ENCODE data around the gene HSPB7. TPM values are rescaled to one million over a fixed set of nuclear protein-coding genes. Genes with fewer than 3 reads are reported as not detected.
"Not testable (repeated sequence)": the region's sequence is repeated elsewhere in the genome, so short reads cannot be mapped to it uniquely, and the experiment has no call there.

HSPB7 gene
- total RNA-seq, 6 experiments from 2014 or later, result 0.54 to 2.0 (median 1.2) TPM

GRCh38 chr1:16064536-16065268 is 46.9 kb upstream of the HSPB7 start:
- 50% methylated on average over 11 of the region's 13 CpGs for WGBS (ENCODE audit: insufficient coverage, low coverage, low lambda C conversion rate, missing lambda C conversion rate)
- intact Hi-C loops (cut with DNase I), result loop anchor here in 1 of 2 donors (10.0 kb wide), 1 partner anchor 80 kb away; no protein-coding TSS in a partner anchor
- no peak for TF ChIP-seq CTCF (IDR thresholded peaks at IDR 0.05)
- TF ChIP-seq POLR2A (IDR thresholded peaks at IDR 0.05), result no peak

GRCh38 chr1:16063921-16064320 is 46.1 kb upstream of the HSPB7 start:
- DNase-seq (no peak), ATAC-seq (no peak)
- TF ChIP-seq POLR2A (IDR thresholded peaks at IDR 0.05) (no peak), CTCF (IDR thresholded peaks at IDR 0.05) (no peak)
- no peaks in the 10 kb centered on the region for H3K36me3 ChIP-seq
- peaks cover 0 to 24% (median 12%) of the 10 kb centered on the region in 4 donors for H3K4me1 ChIP-seq
- H3K9me3 ChIP-seq, result no peaks in the 10 kb centered on the region
- intact Hi-C loops (cut with DNase I), result loop anchor here in 1 of 2 donors (10.0 kb wide), 1 partner anchor 81 kb away; no protein-coding TSS in a partner anchor
- WGBS (ENCODE audit: insufficient coverage, low coverage, low lambda C conversion rate, missing lambda C conversion rate), result 61% methylated on average over 9 of the region's 9 CpGs
- no peak overlapping the region for H3K4me3 ChIP-seq
- H3K27me3 ChIP-seq, result no peaks in the 10 kb centered on the region
- H3K27ac ChIP-seq, result no peak overlapping the region

More at GRCh38 chr1:16064536-16065268, 46.9 kb upstream of the HSPB7 start:
- DNase-seq (no peak), ATAC-seq (no peak)
- H3K27me3 ChIP-seq, result no peaks in the 10 kb centered on the region
- no peak overlapping the region for H3K27ac ChIP-seq
- H3K4me3 ChIP-seq, result no peak overlapping the region
- no peaks in the 10 kb centered on the region for H3K36me3 ChIP-seq
- no peaks in the 10 kb centered on the region for H3K9me3 ChIP-seq
- H3K4me1 ChIP-seq, result peaks cover 0 to 24% (median 13%) of the 10 kb centered on the region in 4 donors

GRCh38 chr1:16063226-16063829 is 45.5 kb upstream of the HSPB7 start:
- TF ChIP-seq POLR2A (IDR thresholded peaks at IDR 0.05) (no peak), CTCF (IDR thresholded peaks at IDR 0.05) (no peak)
- 87% methylated on average over 11 of the region's 15 CpGs for whole genome bisulfite sequencing (ENCODE audit: insufficient coverage, low coverage, low lambda C conversion rate, missing lambda C conversion rate)
- H3K4me3 ChIP-seq, result no peak overlapping the region
- no peaks in the 10 kb centered on the region for H3K27me3 ChIP-seq
- H3K4me1 ChIP-seq, result peaks cover 0 to 18% (median 8%) of the 10 kb centered on the region in 4 donors
- ATAC-seq (no peak), DNase-seq (no peak)
- H3K27ac ChIP-seq, result no peak overlapping the region
- intact Hi-C loops (cut with DNase I), result loop anchor here in 1 of 2 donors (10.0 kb wide), 1 partner anchor 81 kb away; no protein-coding TSS in a partner anchor
- no peaks in the 10 kb centered on the region for H3K36me3 ChIP-seq
- no peaks in the 10 kb centered on the region for H3K9me3 ChIP-seq

- H3K27me3 ChIP-seq, H3K27ac ChIP-seq, H3K36me3 ChIP-seq, H3K9me3 ChIP-seq, DNase-seq, ATAC-seq, H3K4me3 ChIP-seq: not testable (repeated sequence)
- WGBS (ENCODE audit: insufficient coverage, low coverage, low lambda C conversion rate, missing lambda C conversion rate), result 85% methylated on average over 9 of the region's 9 CpGs
- H3K4me1 ChIP-seq, result peaks cover 0 to 11% (median 2%) of the 10 kb centered on the region in 4 donors
- intact Hi-C loops (cut with DNase I), result loop anchor here in 1 of 2 donors (10.0 kb wide), 1 partner anchor 82 kb away; no protein-coding TSS in a partner anchor
Measured at GRCh38 chr1:16062687-16063075, 44.8 kb upstream of the HSPB7 start.

- not testable (repeated sequence) for H3K4me3 ChIP-seq, H3K9me3 ChIP-seq, H3K36me3 ChIP-seq, ATAC-seq, H3K27me3 ChIP-seq, H3K27ac ChIP-seq, H3K4me1 ChIP-seq, DNase-seq
- intact Hi-C loops (cut with DNase I), result loop anchor here in 1 of 2 donors (10.0 kb wide), 1 partner anchor 83 kb away; no protein-coding TSS in a partner anchor
- WGBS (ENCODE audit: insufficient coverage, low coverage, low lambda C conversion rate, missing lambda C conversion rate), result 26% methylated on average over 3 of the region's 18 CpGs
Measured at GRCh38 chr1:16061989-16062686, 44.3 kb upstream of the HSPB7 start.
